ENCODE results near the gene USH2A.

The USH2A gene

GRCh38 chr1:216250861-216251260, 172.4 kb downstream of the USH2A start:
- TF ChIP-seq, protein P1, sequence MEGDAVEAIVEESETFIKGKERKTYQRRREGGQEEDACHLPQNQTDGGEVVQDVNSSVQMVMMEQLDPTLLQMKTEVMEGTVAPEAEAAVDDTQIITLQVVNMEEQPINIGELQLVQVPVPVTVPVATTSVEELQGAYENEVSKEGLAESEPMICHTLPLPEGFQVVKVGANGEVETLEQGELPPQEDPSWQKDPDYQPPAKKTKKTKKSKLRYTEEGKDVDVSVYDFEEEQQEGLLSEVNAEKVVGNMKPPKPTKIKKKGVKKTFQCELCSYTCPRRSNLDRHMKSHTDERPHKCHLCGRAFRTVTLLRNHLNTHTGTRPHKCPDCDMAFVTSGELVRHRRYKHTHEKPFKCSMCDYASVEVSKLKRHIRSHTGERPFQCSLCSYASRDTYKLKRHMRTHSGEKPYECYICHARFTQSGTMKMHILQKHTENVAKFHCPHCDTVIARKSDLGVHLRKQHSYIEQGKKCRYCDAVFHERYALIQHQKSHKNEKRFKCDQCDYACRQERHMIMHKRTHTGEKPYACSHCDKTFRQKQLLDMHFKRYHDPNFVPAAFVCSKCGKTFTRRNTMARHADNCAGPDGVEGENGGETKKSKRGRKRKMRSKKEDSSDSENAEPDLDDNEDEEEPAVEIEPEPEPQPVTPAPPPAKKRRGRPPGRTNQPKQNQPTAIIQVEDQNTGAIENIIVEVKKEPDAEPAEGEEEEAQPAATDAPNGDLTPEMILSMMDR (IDR thresholded peaks at IDR 0.05; ENCODE audit: low read depth, low read length): no peak
- Histone ChIP-seq H3K9me3 (ENCODE audit: severe bottlenecking) (no peaks in the 10 kb centered on the region), H3K27ac (no peak overlapping the region), H3K4me3 (ENCODE audit: low read depth, low read length) (no peak overlapping the region), H3K36me3 (no peaks in the 10 kb centered on the region), H3K27me3 (ENCODE audit: insufficient read depth, low read depth, severe bottlenecking) (no peaks in the 10 kb centered on the region)
- DNase-seq: no peak

- Histone ChIP-seq H3K9me3 (ENCODE audit: severe bottlenecking) (no peaks in the 10 kb centered on the region), H3K27me3 (ENCODE audit: insufficient read depth, low read depth, severe bottlenecking) (no peaks in the 10 kb centered on the region), H3K36me3 (no peaks in the 10 kb centered on the region), H3K27ac (no peak overlapping the region), H3K4me3 (ENCODE audit: low read depth, low read length) (no peak overlapping the region)
- no peak for DNase-seq
- TF ChIP-seq, protein P1 (IDR thresholded peaks at IDR 0.05; ENCODE audit: low read depth, low read length): no peak
Measured at GRCh38 chr1:216248628-216249027, 174.6 kb downstream of the USH2A start.

- Histone ChIP-seq H3K27me3 (ENCODE audit: insufficient read depth, low read depth, severe bottlenecking) (no peaks in the 10 kb centered on the region), H3K4me3 (ENCODE audit: low read depth, low read length) (no peak overlapping the region), H3K36me3 (no peaks in the 10 kb centered on the region), H3K27ac (no peak overlapping the region), H3K9me3 (ENCODE audit: severe bottlenecking) (no peaks in the 10 kb centered on the region)
- TF ChIP-seq, protein P1 (IDR thresholded peaks at IDR 0.05; ENCODE audit: low read depth, low read length): no peak
- DNase-seq: no peak
Measured at GRCh38 chr1:216247937-216248336, 175.3 kb downstream of the USH2A start.

DNA sequence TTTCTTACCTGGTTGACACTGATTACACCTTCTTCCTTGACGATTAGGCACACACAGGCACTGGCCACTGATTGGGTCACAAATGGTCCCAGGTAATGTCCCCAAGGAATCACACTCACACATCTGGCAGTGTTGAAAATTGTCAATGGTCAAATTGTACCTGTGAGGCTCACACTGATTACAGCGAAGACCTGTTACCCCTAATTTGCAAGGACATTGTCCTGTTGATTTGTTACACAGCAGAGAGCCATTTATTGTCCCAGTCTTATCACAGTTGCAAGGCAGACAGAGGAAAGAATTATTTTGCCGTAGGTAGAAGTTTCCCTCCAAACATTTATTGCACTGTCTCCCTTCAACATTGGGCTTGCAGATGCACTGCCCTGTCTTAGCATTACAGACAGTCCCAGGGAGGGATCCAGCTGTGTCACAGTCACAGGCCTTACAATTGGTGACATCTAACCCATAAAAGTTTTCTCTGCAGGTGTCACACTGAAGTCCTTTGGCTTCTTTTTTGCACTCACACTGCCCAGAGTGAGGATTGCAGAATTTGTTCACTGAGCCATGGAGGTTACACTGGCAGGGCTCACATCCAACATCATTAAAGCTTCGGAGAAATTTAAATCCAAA, 176.6 kb downstream of the USH2A start:
- Histone ChIP-seq H3K36me3 (no peaks in the 10 kb centered on the region), H3K4me3 (ENCODE audit: low read depth, low read length) (no peak overlapping the region), H3K9me3 (ENCODE audit: severe bottlenecking) (no peaks in the 10 kb centered on the region), H3K27ac (no peak overlapping the region), H3K27me3 (ENCODE audit: insufficient read depth, low read depth, severe bottlenecking) (no peaks in the 10 kb centered on the region)
- DNase-seq: no peak
- TF ChIP-seq, protein P1 (IDR thresholded peaks at IDR 0.05; ENCODE audit: low read depth, low read length): no peak

DNA sequence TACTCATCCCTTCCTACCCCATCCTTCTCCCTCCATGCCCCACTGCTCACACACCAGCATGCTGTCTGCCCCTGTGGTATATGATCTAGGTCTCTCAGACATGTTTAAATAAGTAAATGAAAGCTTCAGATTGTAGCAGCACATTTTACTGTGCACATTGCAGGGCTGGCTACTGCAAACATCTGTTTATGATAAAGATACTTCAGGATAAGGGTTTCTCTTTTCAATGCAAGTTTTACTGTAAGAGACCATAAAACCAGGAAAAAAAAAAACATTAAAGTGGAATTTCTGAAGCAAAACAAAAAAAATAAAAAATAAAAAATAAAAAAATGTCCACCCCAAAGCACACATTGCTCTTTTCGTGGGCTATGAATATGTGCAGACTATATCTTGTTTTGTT, 184.4 kb downstream of the USH2A start:
- TF ChIP-seq, protein P1 (IDR thresholded peaks at IDR 0.05; ENCODE audit: low read depth, low read length): no peak
- no peak overlapping the region for H3K4me3 ChIP-seq (ENCODE audit: low read depth, low read length)
- H3K27me3 ChIP-seq (ENCODE audit: insufficient read depth, low read depth, severe bottlenecking): no peaks in the 10 kb centered on the region
- H3K9me3 ChIP-seq (ENCODE audit: severe bottlenecking): no peaks in the 10 kb centered on the region
- H3K36me3 ChIP-seq: no peaks in the 10 kb centered on the region
- H3K27ac ChIP-seq: no peak overlapping the region
- no peak for DNase-seq

- H3K27ac ChIP-seq: no peak overlapping the region
- TF ChIP-seq, protein P1 (IDR thresholded peaks at IDR 0.05; ENCODE audit: low read depth, low read length): no peak
- no peak overlapping the region for H3K4me3 ChIP-seq (ENCODE audit: low read depth, low read length)
- no peaks in the 10 kb centered on the region for H3K36me3 ChIP-seq
- no peaks in the 10 kb centered on the region for H3K27me3 ChIP-seq (ENCODE audit: insufficient read depth, low read depth, severe bottlenecking)
- DNase-seq: no peak
- H3K9me3 ChIP-seq (ENCODE audit: severe bottlenecking): no peaks in the 10 kb centered on the region
Measured at GRCh38 chr1:216237927-216238542, 185.2 kb downstream of the USH2A start.

Measured in WERI-Rb-1 (cell line).